NCI-H1436 treated with DMSO at 0.1 percent for 48 hours (cell line): ENCODE results near the gene SMIM38.

Source experiments
- DNase-seq: peaks from one replicate; lab custom pipeline; 2025; lab: John Stamatoyannopoulos, UW

Gene SMIM38

DNA sequence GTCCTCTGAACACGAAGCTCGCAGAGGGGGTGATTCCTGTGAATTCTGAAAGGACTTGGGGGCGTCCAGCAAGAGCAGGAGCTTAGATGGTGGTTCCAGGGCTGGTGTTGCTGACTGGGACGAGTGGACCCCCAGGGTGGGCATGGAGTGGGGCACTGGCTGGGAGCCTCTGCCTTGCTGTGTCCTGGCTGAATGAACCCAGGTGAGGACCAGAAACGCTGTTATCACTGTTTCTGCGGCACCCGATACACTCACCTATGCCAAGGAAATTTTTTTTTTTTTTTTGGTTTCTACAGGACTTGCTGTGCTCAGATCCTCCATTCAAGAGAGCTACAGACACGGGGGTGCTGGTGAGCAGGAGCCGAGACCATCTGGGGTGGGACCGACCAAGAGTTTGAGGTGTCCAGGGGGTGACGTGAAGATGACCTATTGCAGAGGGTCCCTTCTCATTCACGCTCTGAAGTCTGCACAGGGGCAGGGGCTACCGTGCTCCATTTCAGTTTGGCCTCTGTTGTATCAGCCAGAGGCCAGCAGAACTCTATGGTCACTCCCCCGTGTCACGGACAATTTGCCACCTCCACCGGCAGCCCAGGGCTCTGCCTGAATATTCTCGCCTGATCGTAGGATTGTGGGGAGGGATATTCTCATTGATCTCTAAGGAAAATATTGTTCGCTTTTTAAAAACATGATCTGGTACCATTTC, 3.6 kb downstream of the SMIM38 start:
- DNase-seq = no peak

DNA sequence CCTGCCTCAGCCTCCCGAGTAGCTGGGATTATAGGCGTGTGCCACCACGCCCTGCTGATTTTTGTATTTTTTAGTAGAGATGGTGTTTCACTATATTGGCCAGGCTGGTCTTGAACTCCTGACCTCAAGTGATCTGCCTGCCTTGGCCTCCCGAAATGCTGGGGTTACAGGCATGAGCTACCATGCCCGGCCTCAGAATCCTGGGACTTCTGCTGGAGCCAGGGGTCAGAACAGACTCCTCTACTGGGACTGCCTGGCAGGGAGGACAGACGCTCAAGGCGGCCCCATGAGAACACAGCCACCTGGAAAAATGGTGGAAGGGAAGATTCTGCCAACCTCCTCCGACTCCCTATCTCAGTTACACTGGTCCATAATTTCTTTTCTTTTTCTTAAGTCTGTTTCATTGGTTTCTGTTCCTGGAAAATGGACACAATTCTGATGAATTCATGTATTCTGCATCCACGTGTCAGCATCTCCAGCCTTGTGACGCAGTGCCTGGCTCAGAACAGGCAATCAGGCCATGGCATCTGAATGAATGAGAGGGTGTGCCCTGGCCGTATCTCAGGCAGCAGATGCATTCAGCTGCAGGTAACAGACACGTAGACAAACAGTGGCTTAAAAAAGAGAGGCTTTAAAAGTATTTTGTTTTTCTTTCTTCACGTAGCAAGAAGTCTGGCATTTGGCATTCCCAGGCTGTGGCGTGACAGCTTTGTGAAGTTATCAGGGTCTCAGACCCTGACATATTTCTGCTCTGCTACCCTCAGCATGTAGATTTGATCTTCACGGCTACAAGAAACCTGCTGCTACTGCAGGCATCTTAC, 4.8 kb downstream of the SMIM38 start:
- DNase-seq = no peak

DNA sequence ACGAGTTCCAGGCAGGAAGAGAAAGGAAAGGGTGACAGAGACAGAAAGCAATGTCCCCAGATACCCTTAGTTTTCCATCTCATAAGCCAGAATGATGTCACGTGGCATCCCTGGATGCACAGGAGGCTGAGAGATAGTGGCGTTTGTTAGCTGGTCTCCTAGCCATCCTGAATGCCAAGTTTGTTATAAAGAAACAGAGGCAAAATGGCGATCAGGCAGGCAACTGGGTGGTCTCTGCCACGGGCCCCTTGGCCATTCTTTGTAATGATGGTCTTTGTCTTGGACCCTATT, 5.3 kb downstream of the SMIM38 start:
- DNase-seq = no peak

DNA sequence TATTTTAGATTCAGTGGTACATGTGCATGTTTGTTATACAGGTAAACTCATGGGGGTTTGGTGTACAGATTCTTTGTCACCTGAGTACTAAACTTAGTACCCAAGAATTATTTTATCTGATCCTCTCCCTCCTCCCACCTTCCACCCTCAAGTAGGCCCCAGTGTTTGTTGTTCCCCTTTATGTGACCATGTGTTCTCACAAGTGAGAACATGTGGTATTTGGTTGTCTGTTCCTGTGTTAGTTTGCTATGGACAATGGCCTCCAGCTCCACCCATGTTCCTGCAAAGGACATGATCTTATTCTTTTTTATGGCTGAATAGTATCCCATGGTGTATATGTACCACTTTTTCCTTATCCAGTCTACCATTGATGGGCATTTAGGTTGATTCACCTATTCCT, 6.8 kb downstream of the SMIM38 start:
- no peak for DNase-seq

DNA sequence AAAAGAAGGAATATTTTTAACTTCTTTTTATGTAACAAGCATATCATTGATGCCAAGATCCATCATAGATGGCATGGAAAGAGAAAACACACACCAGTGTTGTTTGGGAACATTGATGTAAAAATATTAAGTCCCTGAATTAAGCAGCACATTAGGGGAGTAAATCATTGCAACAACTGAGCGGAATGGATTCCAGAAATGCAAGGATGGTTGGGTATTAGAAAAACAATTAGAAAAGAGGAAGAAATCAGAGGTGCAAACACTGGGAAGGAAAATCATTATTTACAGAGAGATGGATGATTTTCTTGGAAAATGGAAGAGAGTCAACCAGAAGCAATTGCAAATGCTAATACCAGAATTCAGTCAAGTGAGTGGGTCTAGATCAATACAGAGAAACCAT, 8.1 kb downstream of the SMIM38 start:
- no peak for DNase-seq

DNA sequence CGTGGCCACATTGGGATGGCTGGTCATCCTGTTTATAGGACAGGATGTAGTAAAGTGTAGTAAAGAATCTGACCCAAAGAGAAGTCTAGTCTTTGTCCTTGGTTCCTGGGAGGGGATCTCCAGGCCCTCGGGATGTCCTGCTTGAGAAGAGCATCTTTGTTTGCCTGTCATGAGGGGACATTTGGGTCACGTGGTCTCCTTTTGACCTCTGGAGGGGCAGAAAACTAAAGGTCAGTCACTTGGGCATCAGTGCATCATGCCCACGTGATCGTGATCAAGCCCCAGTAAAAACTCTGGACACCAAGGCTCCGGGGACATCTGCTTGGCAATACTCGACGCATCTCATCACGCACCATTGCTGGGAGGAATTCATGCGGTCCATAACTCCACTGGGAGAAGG, 9.1 kb downstream of the SMIM38 start:
- no peak for DNase-seq

DNA sequence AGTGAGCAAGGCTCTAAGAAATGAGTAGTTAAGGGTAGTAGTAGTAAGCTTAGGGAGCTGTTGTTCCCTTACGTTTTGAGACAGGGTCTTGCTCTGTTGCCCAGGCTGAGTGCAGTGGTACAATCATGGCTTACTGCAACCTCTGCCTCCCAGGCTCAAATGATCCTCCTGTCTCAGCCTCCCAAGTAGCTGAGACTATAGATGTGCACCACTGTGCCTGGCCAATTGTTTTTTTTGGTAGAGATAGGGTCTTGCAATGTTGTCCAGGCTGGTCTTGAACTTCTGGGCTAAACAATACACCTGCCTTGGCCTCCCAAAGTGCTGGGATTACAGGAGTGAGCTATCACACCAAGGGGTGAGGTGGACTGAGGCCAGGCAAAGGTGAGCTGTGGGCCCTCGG, 10.0 kb downstream of the SMIM38 start:
- no peak for DNase-seq

DNA sequence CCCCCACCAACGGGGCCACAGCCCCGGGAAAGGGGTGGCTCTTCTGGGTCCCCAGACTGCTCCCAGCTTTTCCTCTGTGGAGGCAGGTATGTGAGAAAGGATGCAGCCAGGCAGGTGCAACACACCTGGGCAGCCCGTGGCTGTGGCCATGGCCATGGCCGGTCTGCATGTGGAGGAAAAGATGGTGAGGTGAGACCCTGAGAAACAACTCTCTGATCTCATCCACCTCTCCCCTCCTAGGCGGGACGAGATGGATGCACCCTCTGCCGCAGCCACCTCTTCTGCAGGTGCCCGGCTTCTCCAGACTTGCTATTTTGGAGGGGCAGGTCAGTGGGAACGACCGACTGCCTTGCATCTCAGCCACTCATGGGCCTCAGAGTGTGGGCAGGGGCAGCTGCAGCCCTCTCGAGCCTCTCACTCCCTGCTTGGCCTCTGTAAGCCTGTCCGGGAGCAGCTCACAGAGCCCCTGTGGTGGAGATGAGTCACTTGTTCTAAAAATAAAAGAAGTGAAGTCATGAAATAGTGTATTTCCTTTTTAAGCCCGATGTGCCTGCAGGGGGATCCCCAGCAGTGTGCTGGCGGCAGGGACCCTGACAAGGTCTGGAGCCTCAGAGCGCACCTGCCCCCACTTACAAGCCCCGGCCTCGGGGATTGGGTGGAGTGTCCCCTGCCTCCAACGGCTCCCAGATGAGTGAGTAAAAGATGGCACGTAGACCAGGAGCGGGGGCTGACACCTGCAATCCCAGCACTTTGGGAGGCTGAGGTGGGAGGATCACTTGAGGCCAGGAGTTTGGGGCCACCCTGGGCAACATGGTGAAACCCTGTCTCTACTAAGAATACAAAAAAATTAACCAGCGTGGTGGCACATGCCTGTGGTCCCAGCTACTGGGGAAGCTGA, 10.7 kb downstream of the SMIM38 start:
- no peak for DNase-seq

DNA sequence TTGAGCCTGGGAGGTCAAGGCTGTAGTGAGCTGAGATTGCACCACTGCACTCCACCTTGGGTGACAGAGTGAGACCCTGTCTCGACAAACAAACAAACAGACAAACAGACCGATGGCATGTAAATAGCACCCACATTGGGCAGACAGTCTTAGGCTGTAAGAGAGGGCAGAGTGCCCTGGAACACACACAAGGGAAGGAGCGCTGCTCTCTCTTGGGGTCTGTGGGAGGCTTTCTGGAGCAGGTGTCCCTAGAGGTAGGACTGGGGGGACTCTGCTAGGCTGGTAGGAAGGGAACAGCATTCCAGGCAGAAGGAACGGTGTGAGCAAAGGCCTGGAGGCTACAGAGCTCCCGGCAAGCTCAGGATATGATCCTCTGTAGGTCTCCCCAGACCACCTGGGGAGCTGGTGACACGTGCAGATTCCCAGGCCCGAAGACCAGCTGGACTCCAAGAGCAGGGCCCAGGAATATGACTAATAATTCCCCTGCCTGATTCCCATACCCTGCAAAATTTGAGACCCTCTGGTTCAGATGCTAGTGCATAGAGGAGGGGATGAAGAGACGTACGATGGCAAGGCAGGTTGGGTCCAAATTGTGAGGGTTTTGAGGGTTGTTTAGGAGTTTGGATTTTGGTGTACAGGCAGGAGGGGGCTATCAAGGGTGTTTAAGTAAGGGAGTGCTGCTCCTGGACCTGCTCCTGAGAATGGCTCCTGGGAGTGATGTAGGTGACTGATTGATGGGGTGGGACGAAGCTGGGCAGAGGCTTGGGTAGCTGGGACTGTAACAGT, 11.6 kb downstream of the SMIM38 start:
- DNase-seq = no peak

DNA sequence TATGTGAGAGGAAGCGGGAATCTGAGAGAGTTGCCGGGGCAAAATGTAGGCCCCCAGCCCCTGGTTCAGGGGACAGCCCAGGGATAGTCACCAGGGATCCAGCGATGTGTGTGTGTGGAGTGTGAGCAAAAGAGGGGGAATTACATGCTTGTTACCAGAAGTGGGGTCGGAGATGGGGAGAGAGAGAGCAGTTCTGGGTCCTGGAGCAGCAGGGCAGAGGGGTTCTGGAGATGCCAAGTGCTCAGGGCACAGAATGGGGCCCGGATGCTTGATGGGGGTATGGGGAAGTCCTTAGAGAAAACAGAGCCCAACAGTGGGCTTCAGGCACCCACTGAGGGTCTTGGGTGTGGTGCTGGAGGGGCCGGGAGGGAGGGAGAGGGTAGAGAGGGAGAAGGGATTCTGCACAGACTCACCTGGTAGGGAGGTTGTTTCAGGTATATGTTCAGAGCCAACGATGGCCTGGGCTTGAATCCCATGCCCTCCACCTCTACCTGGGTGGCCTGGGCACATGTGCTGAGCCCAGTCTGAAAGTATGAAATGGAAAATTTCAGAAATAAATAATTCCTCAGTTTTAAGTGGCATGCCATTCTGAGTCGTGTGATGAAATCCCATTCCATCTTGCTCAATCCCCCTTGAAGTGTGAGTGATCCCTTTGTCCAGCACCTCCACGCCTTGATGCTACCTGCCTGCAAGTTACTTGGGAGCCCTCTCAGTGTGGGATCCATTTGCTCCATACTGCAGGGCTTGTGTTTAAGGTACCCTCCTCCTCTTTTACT, 12.4 kb downstream of the SMIM38 start:
- DNase-seq = no peak

DNA sequence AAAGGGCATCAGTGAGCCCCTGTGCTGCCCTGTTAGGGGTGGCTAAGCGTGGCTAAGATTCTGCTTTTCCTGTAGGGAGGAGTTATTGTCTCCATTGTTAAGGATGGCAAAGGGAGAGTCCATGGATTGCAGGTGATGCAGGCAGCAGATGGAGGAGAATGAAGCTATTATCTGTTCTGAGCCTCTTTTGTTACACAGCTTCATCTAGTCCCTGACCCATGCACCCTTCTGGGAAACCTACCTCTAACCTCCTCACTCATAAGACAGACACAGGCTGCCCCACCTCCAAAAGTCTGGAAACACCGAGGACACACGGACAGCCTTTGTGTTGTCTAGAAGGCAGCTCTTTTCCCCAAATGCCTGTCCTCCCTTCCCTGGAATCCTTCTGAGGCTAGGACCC, 13.7 kb downstream of the SMIM38 start:
- DNase-seq = no peak

DNA sequence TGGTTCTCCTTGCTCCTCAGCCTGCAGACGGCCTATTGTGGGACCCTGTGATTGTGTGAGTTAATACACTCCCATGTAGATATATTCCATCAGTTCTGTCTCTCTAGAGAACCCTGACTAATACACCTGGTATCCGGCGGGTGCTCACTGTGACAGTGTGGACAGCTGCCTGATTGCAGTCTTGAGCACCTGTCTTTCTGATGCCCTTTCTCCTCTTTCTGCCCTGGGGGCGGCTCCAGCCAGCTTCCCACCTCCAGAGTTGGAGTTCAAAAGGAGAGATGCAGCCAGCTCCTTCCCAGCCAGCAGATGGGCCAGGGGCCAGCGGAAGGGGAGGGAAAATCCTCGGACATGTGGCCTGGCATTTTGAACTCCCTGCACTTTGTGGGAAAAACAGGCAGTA, 15.0 kb downstream of the SMIM38 start:
- DNase-seq = no peak

DNA sequence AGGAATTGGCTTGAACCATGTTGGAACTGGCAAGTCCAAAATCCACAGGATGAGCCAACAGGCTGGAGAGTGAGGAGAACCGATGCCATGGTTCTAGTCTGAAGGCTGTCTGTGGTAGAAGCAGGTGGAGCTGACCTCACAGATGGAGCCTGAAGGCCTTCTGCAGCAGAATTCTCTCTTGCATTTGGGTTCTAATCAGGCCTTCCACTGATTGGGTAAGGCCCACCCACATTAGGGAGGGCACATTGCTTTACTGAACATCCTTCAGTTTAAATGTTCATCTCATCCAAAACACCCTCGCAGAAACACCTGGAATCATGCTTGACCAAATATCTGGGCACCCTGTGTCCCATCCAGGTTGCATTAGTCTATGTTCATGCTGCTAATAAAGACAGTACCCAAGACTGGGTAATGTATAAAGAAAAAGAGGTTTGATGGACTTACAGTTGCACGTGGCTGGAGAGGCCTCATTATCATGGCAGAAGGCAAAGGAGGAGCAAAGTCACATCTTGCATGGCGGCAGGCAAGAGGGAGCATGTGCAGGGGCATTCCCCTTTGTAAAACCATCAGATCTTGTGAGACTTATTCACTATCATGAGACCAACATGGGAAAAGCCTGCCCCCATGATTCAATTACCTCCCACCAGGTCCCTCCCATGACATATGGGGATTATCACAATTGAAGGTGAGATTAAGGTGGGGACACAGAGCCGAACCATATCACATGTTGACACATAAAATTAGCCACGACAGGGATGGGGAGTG, 15.9 kb downstream of the SMIM38 start:
- no peak for DNase-seq

DNA sequence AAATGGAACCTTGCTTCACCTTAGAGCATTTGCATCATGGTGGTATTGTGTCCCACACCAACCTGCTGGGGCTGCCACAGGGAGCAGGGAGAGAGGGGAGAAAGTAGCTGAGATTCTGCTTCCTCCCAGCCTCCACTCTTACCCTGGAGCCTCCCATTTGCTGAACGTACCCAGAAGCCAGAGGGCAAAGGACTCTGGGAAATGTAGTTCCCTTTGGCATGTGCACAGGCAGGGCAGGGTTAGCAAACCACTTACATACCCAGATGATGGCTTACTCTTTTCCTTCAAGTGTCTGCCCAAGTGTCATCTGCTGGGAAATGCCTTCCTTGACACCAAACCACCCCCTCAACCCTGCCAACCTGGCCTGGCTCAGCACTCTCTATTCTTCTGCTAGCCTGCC, 16.9 kb downstream of the SMIM38 start:
- no peak for DNase-seq

DNA sequence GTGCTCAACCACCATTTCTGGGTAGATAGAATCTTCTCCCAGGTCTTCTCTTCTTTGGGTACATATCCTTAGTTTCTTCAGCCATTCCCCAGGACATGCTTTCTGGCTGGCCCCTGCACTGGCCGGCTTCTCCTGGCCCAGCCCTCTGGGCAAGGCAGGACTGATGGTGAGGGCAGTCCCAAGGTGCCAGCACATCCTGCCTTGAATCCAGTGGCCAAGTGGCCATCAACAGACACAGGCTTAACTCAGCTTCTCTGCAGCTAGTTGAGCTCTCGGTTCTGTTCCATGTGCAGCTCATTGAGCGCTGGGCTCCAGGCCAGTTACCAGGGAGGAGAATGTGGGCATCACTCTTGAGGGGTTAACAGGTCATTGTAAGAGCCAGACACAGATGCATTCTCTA, 17.6 kb downstream of the SMIM38 start:
- no peak for DNase-seq

DNA sequence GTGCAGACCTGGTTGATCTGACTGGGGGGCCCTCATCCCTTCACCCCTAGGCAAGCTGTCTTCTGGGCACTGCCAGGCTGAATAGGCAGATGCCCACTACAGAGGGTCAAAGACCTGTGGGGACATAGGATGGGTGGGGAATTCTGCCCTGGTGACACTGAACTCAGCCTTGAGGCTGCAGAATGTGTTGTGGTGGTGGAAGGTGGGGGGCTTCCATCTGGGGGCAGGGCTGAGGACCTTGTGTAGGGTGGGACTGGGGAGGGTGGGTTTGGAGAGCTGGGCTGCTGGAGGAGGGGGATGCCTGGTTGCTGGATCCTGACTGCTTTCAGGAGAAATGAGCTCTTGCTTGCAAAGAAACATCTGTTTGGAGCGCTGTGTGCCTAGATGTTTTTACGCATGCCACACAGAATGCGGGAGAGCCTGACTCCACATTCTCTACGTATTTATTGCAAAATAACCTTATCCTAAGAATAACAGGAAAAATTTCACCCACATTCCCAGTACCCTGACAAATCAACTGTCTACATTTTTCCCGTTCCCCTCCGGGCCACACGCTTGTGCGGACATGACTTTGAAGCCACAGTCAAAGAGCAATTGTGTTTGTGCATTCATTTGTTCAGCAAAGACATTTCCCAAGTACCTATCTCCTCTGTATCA, 18.3 kb downstream of the SMIM38 start:
- no peak for DNase-seq

DNA sequence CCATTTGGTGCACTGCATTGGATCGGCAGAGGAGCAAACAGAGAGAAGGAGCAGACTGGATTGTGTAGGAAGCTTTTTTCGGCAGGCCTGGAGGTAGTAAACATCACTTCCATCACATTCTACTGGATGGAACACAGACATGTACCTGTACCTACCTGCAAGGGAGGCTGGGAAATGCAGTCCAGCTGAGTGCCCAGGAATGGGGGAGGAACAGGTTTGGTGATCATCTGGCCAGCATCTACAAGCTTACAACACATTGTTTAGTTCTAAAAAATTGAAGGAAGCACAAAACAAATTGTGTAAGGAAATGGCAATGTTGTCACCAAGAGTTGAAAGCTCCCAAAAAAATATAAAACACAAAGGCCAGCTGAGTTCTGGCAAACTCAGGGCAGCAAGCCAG, 19.1 kb downstream of the SMIM38 start:
- DNase-seq = no peak

DNA sequence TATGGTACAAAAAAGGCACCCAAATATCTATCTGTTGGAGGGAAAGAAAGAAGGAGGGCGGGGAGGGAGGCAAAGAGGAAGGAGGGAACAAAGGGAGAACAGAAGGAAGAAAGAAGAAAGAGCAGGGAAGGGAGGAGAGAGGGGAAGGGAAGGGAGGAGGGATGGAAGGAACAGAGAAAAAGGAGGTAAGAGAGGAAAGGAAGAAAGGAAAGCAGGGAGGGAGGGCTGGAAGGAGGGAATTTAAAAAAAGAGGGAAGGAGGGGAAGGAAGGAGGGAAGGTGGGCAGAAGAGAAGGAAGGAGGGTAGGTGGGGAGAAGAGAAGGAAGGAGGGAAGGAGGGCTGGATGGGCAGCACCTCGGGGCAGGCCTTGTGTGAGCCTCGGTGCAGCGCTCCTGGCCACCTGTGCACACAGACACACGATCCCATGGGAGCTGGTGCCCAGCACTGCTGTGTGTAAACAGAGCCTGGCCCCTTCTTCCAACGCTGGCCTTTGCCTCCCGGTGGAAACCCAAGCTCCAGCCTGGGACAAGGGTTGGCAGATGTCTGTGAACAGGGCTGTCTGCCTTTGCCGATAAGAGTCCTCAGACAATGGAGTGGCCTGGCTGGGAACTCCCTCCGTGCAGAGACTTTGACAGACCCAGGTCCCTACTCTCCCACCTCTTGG, 23.2 kb downstream of the SMIM38 start:
- no peak for DNase-seq

DNA sequence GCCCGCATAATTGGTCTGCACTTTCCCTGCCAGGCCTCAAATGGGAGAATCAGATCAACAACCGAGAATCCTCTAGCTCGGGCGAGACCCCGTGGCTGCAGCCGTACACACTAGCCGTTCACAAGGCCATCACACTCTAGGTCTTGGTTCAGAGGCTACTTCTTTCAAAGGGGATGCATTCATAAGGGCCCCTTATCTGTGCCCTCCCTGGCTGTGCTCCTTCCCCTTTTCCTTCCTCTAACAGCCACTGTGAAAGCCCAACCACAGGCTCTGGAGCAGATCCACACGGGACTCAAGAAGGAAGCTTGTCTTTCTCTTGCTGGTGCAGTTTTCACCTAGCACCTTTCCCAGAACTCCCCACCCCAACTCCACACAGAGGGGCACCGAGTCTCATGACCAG, 24.5 kb downstream of the SMIM38 start:
- DNase-seq = no peak

DNA sequence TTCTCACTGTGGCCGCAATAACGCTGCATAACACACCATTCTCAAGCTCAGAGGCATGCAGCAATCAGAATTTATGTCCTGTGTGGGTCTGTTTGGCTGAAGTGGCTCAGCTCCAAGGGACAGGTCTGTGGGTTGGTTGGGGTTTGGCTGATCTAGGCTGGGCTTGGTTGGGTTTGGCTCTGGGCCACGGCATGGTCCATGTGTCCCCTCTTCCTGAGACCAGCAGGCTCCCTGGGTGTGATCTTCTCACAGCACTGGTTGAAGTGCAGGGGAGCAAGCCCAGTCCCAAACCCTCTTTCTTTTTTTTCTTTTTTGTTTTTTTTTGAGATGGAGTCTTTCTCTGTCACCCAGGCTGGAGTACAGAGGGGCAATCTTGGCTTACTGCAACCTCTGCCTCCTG, 25.0 kb downstream of the SMIM38 start:
- no peak for DNase-seq
